Ishikawa (cell line): ENCODE results near the gene HOXC11.

Experiments used
- CEBPB ChIP-seq: IDR thresholded peaks from 2 replicates; pipeline ENCODE4 v1.6.1; 2012
- RAD21 ChIP-seq: IDR thresholded peaks from 2 replicates; pipeline ENCODE4 v1.6.1; 2012; ENCODE audit warnings: low read depth
- REST ChIP-seq: IDR thresholded peaks from 2 replicates; pipeline ENCODE4 v1.6.1; 2012; ENCODE audit warnings: low read depth, mild to moderate bottlenecking
- TAF1 ChIP-seq: IDR thresholded peaks from 2 replicates; pipeline ENCODE4 v1.6.1; 2012; ENCODE audit warnings: low read depth, mild to moderate bottlenecking
- TCF12 ChIP-seq: IDR thresholded peaks from 2 replicates; pipeline ENCODE4 v1.6.1; 2012; ENCODE audit warnings: low read depth
- TEAD4 ChIP-seq: IDR thresholded peaks from 2 replicates; pipeline ENCODE4 v1.6.1; 2012
- USF1 ChIP-seq: IDR thresholded peaks from 2 replicates; pipeline ENCODE4 v1.6.1; 2012
- YY1 ChIP-seq: IDR thresholded peaks from 2 replicates; pipeline ENCODE4 v1.6.1; 2012; ENCODE audit warnings: low read depth

GRCh38 chr12:53989227-53990113, 16.5 kb downstream of the HOXC11 start:
- TF ChIP-seq REST: no peak
- TF ChIP-seq USF1: no peak
- peak; percentile 56 for TF ChIP-seq RAD21
- no peak for TF ChIP-seq TCF12
- TF ChIP-seq CEBPB: no peak
- TF ChIP-seq YY1: no peak
- TF ChIP-seq TEAD4: no peak
- no peak for TF ChIP-seq TAF1
